ENCODE results near the gene SBNO1.

- TF ChIP-seq CTCF (conservative IDR thresholded peaks at IDR 0.05; ENCODE audit: low read length) (no peak), EZH2phosphoT487 (IDR thresholded peaks at IDR 0.05; ENCODE audit: borderline replicate concordance) (no peak)
These were observed 29.2 kb downstream of the SBNO1 start for GRCh38 chr12:123335490-123335889.

Measured in Loucy (cell line).